A549 (cell line): Measurements from ENCODE around the gene SEPTIN7. TPM values are rescaled to one million over a fixed set of nuclear protein-coding genes. Genes with fewer than 3 reads are reported as not detected.
A peak's percentile ranks its signal among the peaks of the same experiment; 100 is the strongest.

Experiments
- ATAC-seq, 2 experiments: fragments of 200-7000 bp in 1 of 2; fragments of >200 bp in 1 of 2; cut with Nextera tagmentation in 1 of 2; cut with Tn5 transposase in 1 of 2; 3 replicates each; pipeline versions ENCODE4 v1.8.0 to v1.9.1; 2018 to 2020; ENCODE audit warnings: mild to moderate bottlenecking in 1 of 2, moderate library complexity in 1 of 2
- CTCF ChIA-PET: fragments of 300-600 bp; sonication (Branson Sonifier 250); formaldehyde crosslinking; extraction: SDS; loops from one replicate; lab custom pipeline; 2021; ENCODE audit warnings: antibody characterized with exemption, inconsistent platforms; lab: Yijun Ruan, JAX
- POLR2A ChIA-PET: fragments of 350-600 bp; formaldehyde crosslinking; extraction: SDS; loops from one replicate; lab custom pipeline; 2021; ENCODE audit warnings: antibody characterized with exemption, inconsistent platforms; lab: Yijun Ruan, JAX
- DNase-seq, 2 experiments: peaks; one replicate each; pipeline versions ENCODE4 v3.0.0 to v3.0.0-alpha.2; 2011 to 2016; ENCODE audit warnings: low read depth in 1 of 2, low spot score in 1 of 2
- FAIRE-seq: peaks from 2 replicates; lab custom pipeline; 2011; peaks lifted over from hg19 to GRCh38; lab: Jason Lieb, UNC
- H3K27ac ChIP-seq, 2 experiments: fragments of >200 bp; sonication (Bioruptor Twin); formaldehyde crosslinking; 3 replicates each; pipeline ENCODE4 v1.5.1; 2016 to 2017
- H3K4me1 ChIP-seq: fragments of >200 bp; sonication (Bioruptor Twin); formaldehyde crosslinking; 3 replicates; pipeline ENCODE4 v1.6.1; 2016
- H3K4me2 ChIP-seq: fragments of >200 bp; sonication (Bioruptor Twin); formaldehyde crosslinking; 3 replicates; pipeline ENCODE4 v1.6.1; 2016
- H3K4me3 ChIP-seq: fragments of >200 bp; sonication (Bioruptor Twin); formaldehyde crosslinking; 3 replicates; pipeline ENCODE4 v1.5.1; 2016
- H3K9me3 ChIP-seq: fragments of >200 bp; sonication (Bioruptor Twin); formaldehyde crosslinking; 3 replicates; pipeline ENCODE4 v1.6.1; 2016
- CHD4 ChIP-seq: fragments of 200-600 bp; sonication (generic); IDR thresholded peaks from 2 replicates; pipeline ENCODE4 v1.6.1; 2016; ENCODE audit warnings: antibody characterized with exemption, mild to moderate bottlenecking, borderline replicate concordance
- EHF ChIP-seq: fragments of 250-450 bp; sonication (Bioruptor Pico); IDR thresholded peaks from 2 replicates; pipeline ENCODE4 v1.5.0; 2020; ENCODE audit warnings: mild to moderate bottlenecking
- ELK1 ChIP-seq: fragments of 150-350 bp; IDR thresholded peaks from 2 replicates; pipeline ENCODE4 v1.6.1; 2014; ENCODE audit warnings: low read depth, mild to moderate bottlenecking, low read length
- FOSL2 ChIP-seq, 2 experiments: fragments of 450-650 bp in 1 of 2; fragments of >200 bp in 1 of 2; sonication (Bioruptor Twin) in 1 of 2; formaldehyde crosslinking; IDR thresholded peaks; 2 replicates each; pipeline versions ENCODE4 v1.5.0 to v1.6.1; 2016 to 2020; ENCODE audit warnings: mild to moderate bottlenecking in 1 of 2, moderate library complexity in 1 of 2
- FOXS1 ChIP-seq: fragments of 250-450 bp; sonication (Bioruptor Pico); IDR thresholded peaks from 2 replicates; pipeline ENCODE4 v1.5.0; 2020; ENCODE audit warnings: mild to moderate bottlenecking, moderate library complexity
- GATA3 ChIP-seq: IDR thresholded peaks from 2 replicates; pipeline ENCODE4 v1.6.1; 2012; ENCODE audit warnings: borderline replicate concordance
- HDAC2 ChIP-seq: fragments of 200-600 bp; sonication (generic); IDR thresholded peaks from 2 replicates; pipeline ENCODE4 v1.6.1; 2016
- HOXA7 ChIP-seq: fragments of 250-450 bp; sonication (Bioruptor Pico); IDR thresholded peaks from 2 replicates; pipeline ENCODE4 v1.5.0; 2020; ENCODE audit warnings: mild to moderate bottlenecking, moderate library complexity
- JUN ChIP-seq, 2 experiments: fragments of >200 bp; sonication (Bioruptor Twin); formaldehyde crosslinking; IDR thresholded peaks; 2 replicates in 1 of 2; 3 replicates in 1 of 2; pipeline ENCODE4 v1.6.1; 2016 to 2017
- MAFK ChIP-seq: fragments of 450-650 bp; IDR thresholded peaks from 2 replicates; pipeline ENCODE4 v1.6.1; 2014; ENCODE audit not compliant: partially characterized antibody
- MAX ChIP-seq: IDR thresholded peaks from 2 replicates; pipeline ENCODE4 v1.6.1; 2012
- NFE2L2 ChIP-seq: fragments of 150-350 bp; conservative IDR thresholded peaks from 2 replicates; pipeline ENCODE4 v1.6.1; 2014; ENCODE audit warnings: low read length
- PBX3 ChIP-seq: IDR thresholded peaks from 2 replicates; pipeline ENCODE4 v1.6.1; 2012
- PHF8 ChIP-seq: fragments of 200-600 bp; sonication (generic); IDR thresholded peaks from 2 replicates; pipeline ENCODE4 v1.6.1; 2016; ENCODE audit warnings: low read depth, mild to moderate bottlenecking, antibody characterized with exemption, moderate library complexity, borderline replicate concordance
- POLR2A ChIP-seq: IDR thresholded peaks from 2 replicates; pipeline ENCODE4 v1.6.1; 2012; ENCODE audit warnings: mild to moderate bottlenecking, low read length
- RNF2 ChIP-seq: fragments of 200-600 bp; sonication (generic); IDR thresholded peaks from 2 replicates; pipeline ENCODE4 v1.6.1; 2016; ENCODE audit warnings: low read depth, mild to moderate bottlenecking, antibody characterized with exemption, moderate library complexity, borderline replicate concordance
- TFCP2L1 ChIP-seq: fragments of 250-450 bp; sonication (Bioruptor Pico); IDR thresholded peaks from 2 replicates; pipeline ENCODE4 v1.5.0; 2021; ENCODE audit warnings: mild to moderate bottlenecking
- ZFP36 ChIP-seq: fragments of 450-650 bp; IDR thresholded peaks from 2 replicates; pipeline ENCODE4 v1.6.1; 2014; ENCODE audit warnings: borderline replicate concordance; ENCODE audit not compliant: partially characterized antibody
- ZNF302 ChIP-seq: fragments of 250-450 bp; sonication (Bioruptor Pico); IDR thresholded peaks from 2 replicates; pipeline ENCODE4 v1.9.0; 2021; ENCODE audit warnings: inconsistent platforms, mild to moderate bottlenecking, moderate library complexity
- ZSCAN20 ChIP-seq: fragments of 250-450 bp; sonication (Bioruptor Pico); IDR thresholded peaks from 2 replicates; pipeline ENCODE4 v1.8.0; 2022; ENCODE audit warnings: mild to moderate bottlenecking, moderate library complexity
- WGBS: methylation state at CpG from one replicate; pipeline ENCODE4 v1.1.6; 2017; ENCODE audit errors: missing lambda C conversion rate; 5-methylcytosine and 5-hydroxymethylcytosine counted together
- polyA plus RNA-seq, 4 experiments: library from polyadenylated mRNA; depleted of rRNA in 3 of 4; stranded (reverse); fragments of >200 nt; fragmentation: RNase III in 1 of 4; extraction: RNeasy Plus Mini Kit Qiagen cat#74134 plus additional on column Dnase treatment in 1 of 4; gene quantifications; 2 replicates in 3 of 4; 3 replicates in 1 of 4; pipeline ENCODE4 v1.2.3, GENCODE V29; 2011 to 2017
- TF ChIP-seq, protein P1 (sequence below): IDR thresholded peaks from 2 replicates; pipeline ENCODE4 v1.6.1; 2012; ENCODE audit warnings: low read depth, borderline replicate concordance
- TF ChIP-seq, protein P2 (sequence below): fragments of 200-600 bp; sonication (generic); IDR thresholded peaks from 2 replicates; pipeline ENCODE4 v1.6.1; 2016; ENCODE audit warnings: antibody characterized with exemption, mild to moderate bottlenecking, moderate library complexity

SEPTIN7 gene
- polyA plus RNA-seq, 2 of the 4 experiments (the other 2 are of a cell fraction) = 282 to 385 TPM

DNA sequence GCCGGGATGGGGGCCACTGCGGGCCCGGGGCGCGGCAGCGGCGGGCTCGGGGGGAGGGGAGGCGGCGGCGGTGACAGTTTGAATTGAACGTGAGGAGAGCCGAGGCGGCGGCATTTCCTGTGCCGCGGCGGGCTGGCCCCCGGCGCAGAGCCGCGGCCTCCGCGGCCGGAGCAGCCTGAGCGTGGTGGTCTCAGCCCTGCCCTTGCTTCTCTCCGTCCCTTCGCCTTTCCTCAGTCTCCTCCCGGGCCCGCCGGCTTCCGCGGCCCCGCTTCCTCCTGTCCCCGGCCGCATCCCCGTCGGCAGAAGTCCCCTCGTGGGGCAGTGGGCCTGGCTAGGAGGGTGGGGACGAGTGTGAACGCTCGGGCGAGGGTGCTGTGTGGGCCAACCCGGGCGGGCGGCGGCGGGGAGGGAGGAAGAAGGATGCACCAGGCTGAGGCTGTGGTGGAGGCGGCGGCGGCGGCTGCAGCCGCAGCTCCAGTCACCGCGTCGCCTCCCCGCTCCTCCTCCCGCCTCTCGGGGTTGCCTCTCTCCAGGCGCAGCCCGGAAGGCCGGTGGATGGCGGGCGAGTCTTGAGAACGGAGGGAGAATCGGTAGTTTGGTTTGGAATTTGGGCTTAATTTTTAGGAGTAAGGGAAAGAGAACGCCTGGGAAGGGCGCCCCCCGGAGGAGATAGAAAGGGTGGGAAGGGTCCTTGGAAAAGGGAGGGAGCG is 690 bp downstream of the SEPTIN7 start (continued):
- 0 out of 2 replicates have a peak, but pooled peaks have one; percentile 65 for TF ChIP-seq TFCP2L1 (CRISPR knock-in tag)
- no peak for TF ChIP-seq EHF (CRISPR knock-in tag)
- TF ChIP-seq PBX3 = no peak
- no peak for TF ChIP-seq HDAC2
- peak; percentile 68 for TF ChIP-seq PHF8
- no peak for TF ChIP-seq NFE2L2

DNA sequence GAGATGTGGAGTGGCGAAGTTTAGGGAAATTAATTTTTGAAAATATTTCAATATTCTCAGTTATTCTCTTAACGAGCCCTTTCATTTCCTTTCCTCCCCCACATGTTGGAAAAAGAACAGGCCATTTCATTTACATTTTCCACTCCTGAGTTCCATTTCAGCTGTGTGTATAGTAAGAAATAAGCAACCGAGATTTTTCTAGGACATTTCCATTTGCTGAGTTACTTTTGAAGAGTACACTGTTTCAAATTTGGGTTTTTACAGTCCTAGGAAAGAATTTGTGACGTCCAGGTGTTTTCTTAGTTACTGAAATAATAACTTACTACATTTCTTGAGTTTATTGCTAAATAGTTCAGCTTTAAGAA is 1.2 kb downstream of the SEPTIN7 start:
- Histone ChIP-seq H3K27ac (peak overlapping the region; percentile 96 to 98), H3K9me3 (no peaks in the 10 kb centered on the region), H3K4me3 (peak overlapping the region; percentile 75), H3K4me2 (peak overlapping the region; percentile 95), H3K4me1 (peaks cover 30% of the 10 kb centered on the region)
- ChIA-PET POLR2A (no interaction called here), CTCF (interaction anchor here (0.9 to 3.8 kb wide), 13 partner anchors 11 to 105 kb away, joined by 3 to 20 read pairs (median 4); no protein-coding TSS in a partner anchor)
- no peak for FAIRE-seq
- WGBS = under 1% methylated on average over 4 of the region's 4 CpGs
- no peak for DNase-seq
- TF ChIP-seq, protein P1, sequence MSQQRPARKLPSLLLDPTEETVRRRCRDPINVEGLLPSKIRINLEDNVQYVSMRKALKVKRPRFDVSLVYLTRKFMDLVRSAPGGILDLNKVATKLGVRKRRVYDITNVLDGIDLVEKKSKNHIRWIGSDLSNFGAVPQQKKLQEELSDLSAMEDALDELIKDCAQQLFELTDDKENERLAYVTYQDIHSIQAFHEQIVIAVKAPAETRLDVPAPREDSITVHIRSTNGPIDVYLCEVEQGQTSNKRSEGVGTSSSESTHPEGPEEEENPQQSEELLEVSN = 0 out of 2 replicates have a peak, but pooled peaks have one; percentile 7
- TF ChIP-seq HOXA7 (CRISPR knock-in tag) (no peak), MAX (no peak), PBX3 (no peak)
- ATAC-seq = no peak

- POLR2A ChIA-PET = no interaction called here
- WGBS = 74% methylated on average over 3 of the region's 3 CpGs
Measured at GRCh38 chr7:35802649-35803048, 1.8 kb downstream of the SEPTIN7 start.

More at GRCh38 chr7:35802649-35803048, 1.8 kb downstream of the SEPTIN7 start:
- Histone ChIP-seq H3K27ac (peak overlapping the region; percentile 55 to 98; a peak in 3 of 6 replicates), H3K4me2 (peak overlapping the region; percentile 95), H3K9me3 (no peaks in the 10 kb centered on the region), H3K4me1 (peaks cover 30% of the 10 kb centered on the region), H3K4me3 (peak overlapping the region; percentile 75)
- no peak for TF ChIP-seq ZNF302 (CRISPR knock-in tag)
- TF ChIP-seq POLR2A = no peak
- TF ChIP-seq, protein P2, sequence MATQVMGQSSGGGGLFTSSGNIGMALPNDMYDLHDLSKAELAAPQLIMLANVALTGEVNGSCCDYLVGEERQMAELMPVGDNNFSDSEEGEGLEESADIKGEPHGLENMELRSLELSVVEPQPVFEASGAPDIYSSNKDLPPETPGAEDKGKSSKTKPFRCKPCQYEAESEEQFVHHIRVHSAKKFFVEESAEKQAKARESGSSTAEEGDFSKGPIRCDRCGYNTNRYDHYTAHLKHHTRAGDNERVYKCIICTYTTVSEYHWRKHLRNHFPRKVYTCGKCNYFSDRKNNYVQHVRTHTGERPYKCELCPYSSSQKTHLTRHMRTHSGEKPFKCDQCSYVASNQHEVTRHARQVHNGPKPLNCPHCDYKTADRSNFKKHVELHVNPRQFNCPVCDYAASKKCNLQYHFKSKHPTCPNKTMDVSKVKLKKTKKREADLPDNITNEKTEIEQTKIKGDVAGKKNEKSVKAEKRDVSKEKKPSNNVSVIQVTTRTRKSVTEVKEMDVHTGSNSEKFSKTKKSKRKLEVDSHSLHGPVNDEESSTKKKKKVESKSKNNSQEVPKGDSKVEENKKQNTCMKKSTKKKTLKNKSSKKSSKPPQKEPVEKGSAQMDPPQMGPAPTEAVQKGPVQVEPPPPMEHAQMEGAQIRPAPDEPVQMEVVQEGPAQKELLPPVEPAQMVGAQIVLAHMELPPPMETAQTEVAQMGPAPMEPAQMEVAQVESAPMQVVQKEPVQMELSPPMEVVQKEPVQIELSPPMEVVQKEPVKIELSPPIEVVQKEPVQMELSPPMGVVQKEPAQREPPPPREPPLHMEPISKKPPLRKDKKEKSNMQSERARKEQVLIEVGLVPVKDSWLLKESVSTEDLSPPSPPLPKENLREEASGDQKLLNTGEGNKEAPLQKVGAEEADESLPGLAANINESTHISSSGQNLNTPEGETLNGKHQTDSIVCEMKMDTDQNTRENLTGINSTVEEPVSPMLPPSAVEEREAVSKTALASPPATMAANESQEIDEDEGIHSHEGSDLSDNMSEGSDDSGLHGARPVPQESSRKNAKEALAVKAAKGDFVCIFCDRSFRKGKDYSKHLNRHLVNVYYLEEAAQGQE = no peak
- TF ChIP-seq RNF2 = no peak
- no peak for TF ChIP-seq ELK1
- TF ChIP-seq ZFP36 = no peak
- TF ChIP-seq FOSL2 (IDR thresholded peaks at IDR 0.05) = no peak
- TF ChIP-seq FOSL2 (CRISPR knock-in tag; IDR thresholded peaks at IDR 0.05) = no peak
- no peak for TF ChIP-seq JUN (IDR thresholded peaks at IDR 0.05)
- no peak for TF ChIP-seq GATA3
- no peak for TF ChIP-seq MAFK
- no peak for TF ChIP-seq MAX
- TF ChIP-seq ZSCAN20 (CRISPR knock-in tag) = no peak
- no peak for TF ChIP-seq TFCP2L1 (CRISPR knock-in tag)
- TF ChIP-seq CHD4 = no peak
- no peak for TF ChIP-seq PBX3
- no peak for TF ChIP-seq FOXS1 (CRISPR knock-in tag)
- ATAC-seq (no peak), DNase-seq (no peak), FAIRE-seq (no peak)
- CTCF ChIA-PET = interaction anchor here (0.8 to 3.8 kb wide), 12 partner anchors 10 to 104 kb away, joined by 3 to 20 read pairs (median 4); no protein-coding TSS in a partner anchor
